ENCODE measurements around the gene BBS9. TPM values are rescaled to one million over a fixed set of nuclear protein-coding genes. Genes with fewer than 3 reads are reported as not detected.

BBS9 gene
- total and polyA plus RNA-seq, 2 donors (not counting 3 experiments of a cell fraction or from before 2014, with no cell fraction given): 5.7 to 17.4 TPM

DNA sequence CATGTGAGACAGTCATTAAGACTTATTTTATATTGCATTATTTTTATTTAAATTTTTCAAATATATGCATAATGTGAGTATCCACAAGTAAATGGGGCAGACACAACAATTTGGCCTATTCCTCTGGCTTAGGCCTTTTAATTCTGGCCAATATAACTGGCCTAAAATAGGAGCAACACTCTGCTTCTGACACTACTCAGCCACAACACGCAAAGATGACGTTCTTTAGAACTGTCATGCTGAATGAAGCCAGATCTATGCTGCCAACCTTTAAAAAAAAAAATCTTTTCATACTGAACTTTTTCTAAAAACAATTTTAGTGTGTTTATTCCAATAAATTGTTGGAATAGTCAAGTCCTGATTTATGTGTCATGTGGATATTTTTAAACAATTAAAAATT is 421.0 kb downstream of the BBS9 start:
- FAIRE-seq (no peak), DNase-seq (ENCODE audit: low read depth, low spot score) (no peak)
- Histone ChIP-seq H3K9me3 (replicated peaks; ENCODE audit: control insufficient read depth, insufficient read depth, low read length) (no peaks in the 10 kb centered on the region), H3K36me3 (ENCODE audit: control insufficient read depth in 2 of 2, extremely low read depth in 1 of 2, insufficient read depth in 2 of 2, low read length in 2 of 2) (no peaks in the 10 kb centered on the region), H3K27me3 (ENCODE audit: control insufficient read depth in 2 of 2, insufficient read depth in 2 of 2, low read length in 2 of 2) (no peaks in the 10 kb centered on the region), H3K4me3 (replicated peaks in 1 of 3; ENCODE audit: insufficient read depth in 1 of 3, low read depth in 1 of 3, low read length in 3 of 3) (no peak overlapping the region), H3K9ac (replicated peaks; ENCODE audit: extremely low read depth, insufficient read depth, low read length) (no peak overlapping the region), H3K4me1 (ENCODE audit: control insufficient read depth, extremely low read depth, insufficient read depth, low read length) (peaks cover 5% of the 10 kb centered on the region), H4K20me1 (replicated peaks; ENCODE audit: control insufficient read depth, extremely low read depth, insufficient read depth, low read length) (no peaks in the 10 kb centered on the region), H3K4me2 (ENCODE audit: insufficient read depth, low read length) (no peak overlapping the region), H3K27ac (ENCODE audit: insufficient read depth, low read depth, low read length) (no peak overlapping the region), H3K79me2 (ENCODE audit: control insufficient read depth, insufficient read depth, low read length) (no peaks in the 10 kb centered on the region), H3K9me1 (replicated peaks; ENCODE audit: control insufficient read depth, extremely low read depth, insufficient read depth, low read length) (no peaks in the 10 kb centered on the region), H2AFZ (ENCODE audit: low read depth, low read length) (no peak overlapping the region)
- intact Hi-C loops (cut with micrococcal nuclease) (no loop called here), dilution Hi-C loops (cut with MboI; ENCODE audit: extremely low pct_ligation_motif_present, low sequenced_read_pairs) (no loop called here)
- ChIA-PET POLR2A (no interaction called here), CTCF (no interaction called here)
- TF ChIP-seq POLR2AphosphoS5 (IDR thresholded peaks at IDR 0.05; ENCODE audit: insufficient read depth, low read depth, low read length) (no peak), GATA2 (IDR thresholded peaks at IDR 0.05; ENCODE audit: insufficient read depth, insufficient read length, low read depth, low read length) (no peak), FOS (IDR thresholded peaks at IDR 0.05; ENCODE audit: borderline replicate concordance, insufficient read depth, low read length) (no peak), JUN (IDR thresholded peaks at IDR 0.05; ENCODE audit: borderline replicate concordance, insufficient read depth, insufficient read length, low read depth) (no peak)
- TF ChIP-seq, protein P1, sequence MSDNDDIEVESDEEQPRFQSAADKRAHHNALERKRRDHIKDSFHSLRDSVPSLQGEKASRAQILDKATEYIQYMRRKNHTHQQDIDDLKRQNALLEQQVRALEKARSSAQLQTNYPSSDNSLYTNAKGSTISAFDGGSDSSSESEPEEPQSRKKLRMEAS (IDR thresholded peaks at IDR 0.05; ENCODE audit: insufficient read depth, insufficient read length): no peak
- no TSS peak for BruUV-seq (replicated peaks)

GRCh38 chr7:33550979-33551378 is 421.6 kb downstream of the BBS9 start:
- dilution Hi-C loops (cut with MboI; ENCODE audit: extremely low pct_ligation_motif_present, low sequenced_read_pairs): no loop called here
- CTCF ChIA-PET: no interaction called here

More at GRCh38 chr7:33550979-33551378, 421.6 kb downstream of the BBS9 start:
- Histone ChIP-seq H4K20me1 (replicated peaks; ENCODE audit: control insufficient read depth, extremely low read depth, insufficient read depth, low read length) (no peaks in the 10 kb centered on the region), H3K9me1 (replicated peaks; ENCODE audit: control insufficient read depth, extremely low read depth, insufficient read depth, low read length) (no peaks in the 10 kb centered on the region), H3K4me1 (ENCODE audit: control insufficient read depth, extremely low read depth, insufficient read depth, low read length) (peaks cover 5% of the 10 kb centered on the region), H2AFZ (ENCODE audit: low read depth, low read length) (no peak overlapping the region), H3K36me3 (ENCODE audit: control insufficient read depth in 2 of 2, extremely low read depth in 1 of 2, insufficient read depth in 2 of 2, low read length in 2 of 2) (no peaks in the 10 kb centered on the region), H3K27ac (ENCODE audit: insufficient read depth, low read depth, low read length) (no peak overlapping the region), H3K4me2 (ENCODE audit: insufficient read depth, low read length) (no peak overlapping the region), H3K27me3 (ENCODE audit: control insufficient read depth in 2 of 2, insufficient read depth in 2 of 2, low read length in 2 of 2) (no peaks in the 10 kb centered on the region), H3K9ac (replicated peaks; ENCODE audit: extremely low read depth, insufficient read depth, low read length) (no peak overlapping the region), H3K9me3 (replicated peaks; ENCODE audit: control insufficient read depth, insufficient read depth, low read length) (no peaks in the 10 kb centered on the region), H3K79me2 (ENCODE audit: control insufficient read depth, insufficient read depth, low read length) (no peaks in the 10 kb centered on the region), H3K4me3 (replicated peaks in 1 of 3; ENCODE audit: insufficient read depth in 1 of 3, low read depth in 1 of 3, low read length in 3 of 3) (no peak overlapping the region)
- BruUV-seq (replicated peaks): no TSS peak
- no peak for TF ChIP-seq JUN (IDR thresholded peaks at IDR 0.05; ENCODE audit: borderline replicate concordance, insufficient read depth, insufficient read length, low read depth)
- TF ChIP-seq, protein P1 (IDR thresholded peaks at IDR 0.05; ENCODE audit: insufficient read depth, insufficient read length): no peak
- TF ChIP-seq POLR2A (IDR thresholded peaks at IDR 0.05; ENCODE audit: low read depth, low read length): no peak
- TF ChIP-seq GATA2 (IDR thresholded peaks at IDR 0.05; ENCODE audit: insufficient read depth, insufficient read length, low read depth, low read length): no peak
- TF ChIP-seq FOS (IDR thresholded peaks at IDR 0.05; ENCODE audit: borderline replicate concordance, insufficient read depth, low read length): no peak
- TF ChIP-seq, protein P2, sequence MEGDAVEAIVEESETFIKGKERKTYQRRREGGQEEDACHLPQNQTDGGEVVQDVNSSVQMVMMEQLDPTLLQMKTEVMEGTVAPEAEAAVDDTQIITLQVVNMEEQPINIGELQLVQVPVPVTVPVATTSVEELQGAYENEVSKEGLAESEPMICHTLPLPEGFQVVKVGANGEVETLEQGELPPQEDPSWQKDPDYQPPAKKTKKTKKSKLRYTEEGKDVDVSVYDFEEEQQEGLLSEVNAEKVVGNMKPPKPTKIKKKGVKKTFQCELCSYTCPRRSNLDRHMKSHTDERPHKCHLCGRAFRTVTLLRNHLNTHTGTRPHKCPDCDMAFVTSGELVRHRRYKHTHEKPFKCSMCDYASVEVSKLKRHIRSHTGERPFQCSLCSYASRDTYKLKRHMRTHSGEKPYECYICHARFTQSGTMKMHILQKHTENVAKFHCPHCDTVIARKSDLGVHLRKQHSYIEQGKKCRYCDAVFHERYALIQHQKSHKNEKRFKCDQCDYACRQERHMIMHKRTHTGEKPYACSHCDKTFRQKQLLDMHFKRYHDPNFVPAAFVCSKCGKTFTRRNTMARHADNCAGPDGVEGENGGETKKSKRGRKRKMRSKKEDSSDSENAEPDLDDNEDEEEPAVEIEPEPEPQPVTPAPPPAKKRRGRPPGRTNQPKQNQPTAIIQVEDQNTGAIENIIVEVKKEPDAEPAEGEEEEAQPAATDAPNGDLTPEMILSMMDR (IDR thresholded peaks at IDR 0.05; ENCODE audit: extremely low read depth in 1 of 2, insufficient read depth in 1 of 2, low read depth in 1 of 2, low read length in 2 of 2): no peak
- TF ChIP-seq MYC (IDR thresholded peaks at IDR 0.05; ENCODE audit: low read depth, low read length): no peak
- TF ChIP-seq EZH2 (IDR thresholded peaks at IDR 0.05; ENCODE audit: borderline replicate concordance, low read depth, low read length, severe bottlenecking): no peak
- TF ChIP-seq POLR2AphosphoS5 (IDR thresholded peaks at IDR 0.05; ENCODE audit: insufficient read depth, low read depth, low read length): no peak
- no peak for DNase-seq (ENCODE audit: low read depth, low spot score)
- intact Hi-C loops (cut with micrococcal nuclease): no loop called here
- no peak for FAIRE-seq
- POLR2A ChIA-PET: no interaction called here

All from endothelial cell of umbilical vein (primary cell).